NCI-H2107 treated with DMSO at 0.1 percent for 48 hours (cell line): ENCODE results near the gene HS6ST1.

Experiments
- DNase-seq: peaks from one replicate; lab custom pipeline; 2025; ENCODE audit not compliant: unreplicated experiment; lab: John Stamatoyannopoulos, UW

Gene HS6ST1

GRCh38 chr2:128300151-128301020, 18.3 kb downstream of the HS6ST1 start:
- DNase-seq, result no peak

GRCh38 chr2:128299628-128300027, 19.0 kb downstream of the HS6ST1 start:
- no peak for DNase-seq

GRCh38 chr2:128298846-128299507, 19.7 kb downstream of the HS6ST1 start:
- no peak for DNase-seq

DNA sequence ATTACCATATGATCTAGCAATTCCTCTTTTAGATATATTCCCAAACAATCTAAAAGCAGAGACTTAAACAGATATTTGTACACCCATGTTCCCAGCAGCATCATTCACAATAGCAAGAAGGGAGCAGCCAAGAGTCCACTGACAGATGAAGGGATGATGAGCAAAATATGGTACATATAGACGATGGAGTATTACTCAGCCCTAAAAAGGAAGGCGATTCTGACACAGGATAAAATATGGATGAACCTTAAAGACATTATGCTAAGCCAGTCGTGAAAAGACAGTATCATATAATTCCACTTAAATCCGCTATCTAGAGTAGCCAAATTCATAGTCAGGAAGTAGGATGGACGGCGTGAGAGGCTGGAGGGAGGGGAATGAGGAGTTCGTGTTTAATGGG, 20.4 kb downstream of the HS6ST1 start:
- DNase-seq, result no peak

GRCh38 chr2:128293870-128294455, 24.7 kb downstream of the HS6ST1 start:
- no peak for DNase-seq

DNA sequence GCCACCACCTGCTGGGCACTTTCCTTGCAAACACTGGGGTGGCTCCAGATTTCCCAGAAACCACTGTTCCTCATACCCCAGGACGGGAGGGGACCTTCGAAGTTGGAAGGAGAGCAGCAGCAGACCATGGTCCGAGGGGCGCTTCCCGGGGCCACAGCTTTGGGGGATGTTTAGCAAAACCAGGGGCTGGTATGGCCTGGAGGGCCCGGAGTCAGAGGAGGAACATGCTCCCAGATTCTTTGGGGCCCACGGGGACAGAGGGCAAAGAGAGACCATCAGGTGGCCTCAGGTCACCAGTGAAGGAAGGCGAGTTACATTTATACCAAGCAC, 25.3 kb downstream of the HS6ST1 start:
- no peak for DNase-seq

DNA sequence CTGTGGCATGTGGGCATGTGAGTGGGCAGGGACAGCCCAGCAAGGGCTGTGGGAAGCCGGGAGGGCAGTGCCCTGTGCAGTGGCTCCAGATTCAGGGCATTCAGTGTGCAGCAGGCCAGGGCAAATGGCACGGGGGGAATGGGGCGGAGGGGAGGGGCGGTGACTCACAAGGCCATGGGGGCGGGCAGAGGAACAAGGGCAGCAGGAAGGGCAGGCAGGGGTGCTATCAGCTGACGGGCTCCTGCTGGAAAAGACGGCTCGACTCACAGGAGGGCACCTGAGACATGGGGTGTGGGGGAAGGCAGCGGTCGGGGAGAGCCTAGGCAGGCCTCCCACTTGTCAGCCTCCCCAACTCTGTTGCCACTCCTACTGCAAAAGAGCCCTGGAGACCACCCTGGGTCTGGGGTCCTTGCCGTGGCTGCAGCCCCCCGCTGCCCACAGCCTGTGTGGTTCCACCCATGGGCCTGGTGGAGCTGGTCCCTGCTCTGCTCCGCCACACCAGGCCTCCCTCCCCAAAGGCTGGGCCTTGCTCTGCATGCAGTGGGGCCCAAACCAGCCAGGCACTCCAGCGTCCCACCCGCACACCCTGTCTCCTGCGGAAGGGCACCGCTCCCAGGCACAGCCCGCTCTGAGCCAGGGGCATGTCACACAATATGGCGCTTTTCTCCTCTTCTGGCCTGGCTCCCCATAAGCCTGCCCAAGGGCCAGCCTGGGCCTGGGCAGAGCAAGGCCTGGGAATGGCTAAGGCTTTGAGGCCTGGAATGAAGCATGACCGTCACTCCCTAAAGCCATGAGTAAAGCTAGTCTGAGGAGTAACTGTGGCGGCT, 25.9 kb downstream of the HS6ST1 start:
- no peak for DNase-seq

DNA sequence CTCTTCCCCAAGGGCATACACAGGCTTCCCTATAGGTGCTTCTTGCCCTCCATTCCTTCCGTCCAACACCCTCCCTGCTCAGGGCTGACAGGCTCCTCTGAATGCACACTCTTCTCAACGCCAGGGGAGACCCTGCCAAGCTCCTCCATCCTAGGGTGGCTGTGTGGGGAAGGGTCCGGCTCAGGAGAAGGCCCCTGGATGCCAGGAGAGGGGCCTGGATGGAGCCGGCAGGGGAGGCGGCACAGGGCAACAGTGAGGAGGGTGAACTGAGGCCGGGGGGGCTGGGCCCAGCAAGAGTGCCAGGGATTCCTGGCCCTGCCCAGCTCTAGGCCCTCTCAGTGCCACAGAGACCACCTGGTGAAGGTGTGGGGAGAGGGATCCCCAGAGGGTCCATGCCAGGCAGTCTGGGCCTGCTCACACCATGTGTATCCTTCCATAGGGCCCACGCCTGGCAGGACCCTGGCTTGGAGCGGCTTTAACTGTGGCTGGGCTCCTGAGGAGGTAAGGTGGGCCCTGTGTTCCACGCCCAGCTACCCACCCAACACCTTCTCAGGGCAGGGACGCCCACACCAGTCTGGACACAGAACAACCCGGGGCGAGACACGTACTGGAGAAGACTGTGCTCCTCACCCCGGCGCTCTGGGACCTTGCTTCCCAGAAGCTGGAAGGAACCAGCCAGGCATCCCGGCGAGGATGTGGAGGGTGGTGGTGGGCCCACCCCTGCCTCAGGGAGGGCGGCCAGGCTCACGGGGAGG, 26.6 kb downstream of the HS6ST1 start:
- no peak for DNase-seq

- DNase-seq, result no peak
These were observed 27.4 kb downstream of the HS6ST1 start for GRCh38 chr2:128291161-128291843.

DNA sequence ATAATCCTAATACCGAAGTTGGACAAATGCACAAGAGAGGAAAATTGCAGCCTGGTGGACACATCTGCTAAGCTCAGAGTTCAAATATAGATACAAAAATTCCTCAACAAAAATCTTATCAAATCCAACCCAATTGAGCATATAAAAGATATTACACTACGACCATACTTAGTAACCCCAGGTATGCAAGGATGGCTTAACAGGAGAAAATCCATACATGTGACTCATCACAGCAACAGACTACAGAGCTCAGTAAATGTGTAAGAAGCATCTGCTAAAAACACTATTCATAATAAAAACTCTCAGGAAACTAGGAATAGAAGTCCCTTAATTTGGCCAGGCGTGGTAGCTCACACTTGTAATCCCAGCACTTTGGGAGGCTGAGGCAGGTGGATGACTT, 28.3 kb downstream of the HS6ST1 start:
- no peak for DNase-seq

DNA sequence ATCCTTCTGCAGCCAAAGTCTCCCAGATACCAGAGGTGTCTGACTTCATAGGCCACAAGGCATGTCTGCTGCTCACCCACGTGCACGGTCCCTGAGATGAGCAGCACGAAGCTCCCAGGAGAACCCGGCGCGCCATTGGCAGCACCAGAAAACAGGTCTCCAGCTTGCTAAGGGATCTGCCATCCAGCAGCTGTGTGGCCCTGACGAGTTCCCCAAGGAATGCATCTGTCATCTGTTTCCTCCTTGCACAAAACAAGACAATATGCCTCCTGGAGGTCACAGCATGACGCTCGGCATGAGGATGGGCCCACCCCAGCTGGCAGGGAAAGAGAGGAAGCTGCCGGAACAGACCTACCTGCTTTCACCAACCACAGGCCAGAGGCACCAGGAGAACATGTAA, 29.2 kb downstream of the HS6ST1 start:
- no peak for DNase-seq

- DNase-seq, result no peak
These were observed 29.9 kb downstream of the HS6ST1 start for GRCh38 chr2:128288781-128289180.

DNA sequence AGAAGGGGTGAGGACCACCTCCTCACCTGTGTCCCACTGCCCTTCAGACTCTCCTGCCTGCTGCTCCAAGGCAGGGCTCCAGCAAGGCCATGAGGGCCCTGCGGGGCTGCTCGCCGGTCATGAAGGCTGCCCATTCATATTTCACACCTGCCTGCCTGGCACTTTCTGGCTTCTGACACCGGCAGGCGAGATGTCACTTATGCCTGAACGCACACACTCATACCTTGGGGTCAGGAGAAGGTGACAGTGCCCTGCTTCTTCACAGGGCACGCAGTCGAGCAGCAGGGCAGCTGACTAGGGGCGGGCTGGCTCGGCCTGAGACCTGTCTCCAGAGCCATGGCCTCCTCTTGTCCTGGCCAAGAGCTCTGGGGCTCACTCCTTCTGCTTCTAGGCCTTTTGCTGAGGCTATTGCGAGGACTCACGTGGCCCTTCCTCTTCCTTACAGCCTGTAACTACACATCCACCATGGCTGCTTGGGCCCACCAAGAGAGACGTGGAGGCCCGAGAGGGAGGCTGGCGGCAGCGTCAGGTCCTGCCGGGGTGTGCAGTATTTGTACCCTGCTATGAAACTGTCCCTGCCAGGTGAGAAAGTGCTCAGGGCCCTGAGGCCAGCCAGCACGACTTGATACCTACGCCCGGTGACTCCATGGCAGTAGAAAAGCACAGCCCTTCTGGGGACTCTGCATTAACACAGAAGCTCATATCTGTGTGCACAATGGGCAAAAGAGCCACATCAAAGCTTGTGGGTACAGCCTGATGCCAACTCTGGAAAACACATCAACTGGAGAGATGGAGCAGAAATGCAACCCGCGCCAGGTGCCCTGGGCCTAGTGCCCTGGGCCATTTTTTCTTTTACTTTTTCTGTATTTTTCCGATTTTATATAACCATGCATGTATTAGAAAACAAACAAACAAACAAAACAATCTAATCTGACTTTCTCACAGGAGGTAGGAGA, 30.6 kb downstream of the HS6ST1 start:
- no peak for DNase-seq

GRCh38 chr2:128286905-128287779, 31.5 kb downstream of the HS6ST1 start:
- DNase-seq, result no peak

GRCh38 chr2:128286011-128286721, 32.5 kb downstream of the HS6ST1 start:
- no peak for DNase-seq

DNA sequence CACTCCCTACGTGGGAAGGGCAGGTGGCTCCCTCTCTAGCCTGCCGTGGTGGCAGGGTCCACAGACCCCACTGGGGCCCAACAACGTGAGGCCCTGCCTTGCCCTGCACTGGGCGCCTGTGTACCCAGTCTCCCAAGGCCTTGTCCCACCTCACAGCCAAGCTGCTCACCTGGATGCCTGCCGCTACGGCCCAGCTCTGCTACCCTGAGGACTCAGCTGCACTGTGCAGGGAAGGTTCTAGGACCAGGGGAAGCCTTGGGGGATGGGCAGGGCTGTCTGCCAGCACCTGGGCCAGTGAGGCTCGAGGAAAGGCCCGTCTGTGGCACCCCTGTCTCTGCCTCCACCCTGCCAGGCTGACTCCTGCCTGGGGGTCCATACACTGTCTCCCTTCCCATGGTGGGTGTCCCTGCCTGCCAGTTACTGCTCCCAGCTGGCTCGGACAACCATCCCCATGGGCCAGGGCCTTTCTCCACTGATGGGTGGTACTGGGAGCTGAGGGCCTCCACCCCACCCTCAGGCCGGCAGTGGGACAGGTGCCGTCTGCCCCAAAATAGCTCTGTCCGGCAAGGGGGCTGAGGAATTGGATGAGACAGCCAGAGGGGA, 33.2 kb downstream of the HS6ST1 start:
- DNase-seq, result no peak

DNA sequence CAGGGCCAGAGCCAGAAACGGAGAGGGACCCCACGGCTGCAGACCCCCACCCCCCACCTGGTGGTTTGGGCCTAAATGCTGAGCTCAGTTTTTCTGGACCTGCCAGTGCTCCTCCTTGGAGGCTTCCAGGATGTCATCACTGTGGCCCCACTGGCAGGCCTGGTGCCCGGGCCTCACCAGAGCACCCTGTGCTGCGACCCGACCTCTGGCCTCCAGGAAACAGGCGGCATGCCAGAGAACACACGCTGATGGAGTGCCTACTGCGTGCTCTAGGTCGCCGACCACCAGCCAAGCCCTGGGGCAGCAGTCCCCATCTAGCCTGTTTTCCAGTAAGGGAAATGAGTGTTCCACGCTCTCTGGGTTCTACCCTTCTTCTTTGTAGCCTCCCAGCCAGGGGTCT, 33.8 kb downstream of the HS6ST1 start:
- no peak for DNase-seq
